H1 (cell line): ENCODE measurements around the gene SLC25A45. TPM values are rescaled to one million over a fixed set of nuclear protein-coding genes. Genes with fewer than 3 reads are reported as not detected.

Source experiments
- CTCF ChIA-PET: fragments of 300-600 bp; sonication (Branson Sonifier 250); formaldehyde crosslinking; loops from one replicate; lab custom pipeline; 2021; ENCODE audit not compliant: partially characterized antibody; lab: Charles Lee
- POLR2A ChIA-PET: fragments of 300-600 bp; sonication (Branson Sonifier 250); formaldehyde crosslinking; loops from one replicate; lab custom pipeline; 2021; ENCODE audit warnings: inconsistent platforms; ENCODE audit not compliant: partially characterized antibody; lab: Charles Lee
- DNase-seq, 2 experiments: peaks; one replicate each; pipeline versions ENCODE4 v3.0.0 to v3.0.0-alpha.2; 2010 to 2022; ENCODE audit warnings: low spot score in 2 of 2, low read depth in 1 of 2, mixed read lengths in 1 of 2
- FAIRE-seq: peaks from 2 replicates; lab custom pipeline; 2011; peaks lifted over from hg19 to GRCh38; lab: Jason Lieb, UNC
- H2AFZ ChIP-seq: 2 replicates; pipeline ENCODE4 v1.8.1; 2012; ENCODE audit warnings: low read length, inconsistent platforms
- H2AK5ac ChIP-seq: 2 replicates; pipeline ENCODE4 v1.6.1; 2013; ENCODE audit warnings: low read depth, low read length
- H2BK120ac ChIP-seq: replicated peaks from 2 replicates; pipeline ENCODE3; 2013; ENCODE audit warnings: low read depth, low read length, inconsistent platforms
- H2BK12ac ChIP-seq: 2 replicates; pipeline ENCODE4 v1.6.1; 2013; ENCODE audit warnings: low read depth, low read length
- H2BK15ac ChIP-seq: 2 replicates; pipeline ENCODE4 v1.6.1; 2013; ENCODE audit warnings: low read length
- H2BK20ac ChIP-seq: 2 replicates; pipeline ENCODE4 v1.6.1; 2013; ENCODE audit warnings: low read length
- H2BK5ac ChIP-seq: 2 replicates; pipeline ENCODE4 v1.6.1; 2013; ENCODE audit warnings: low read depth, low read length
- H3K14ac ChIP-seq: 2 replicates; pipeline ENCODE4 v1.6.1; 2013; ENCODE audit warnings: inconsistent platforms; ENCODE audit not compliant: insufficient read length
- H3K18ac ChIP-seq: 2 replicates; pipeline ENCODE4 v1.6.1; 2013; ENCODE audit warnings: low read length; ENCODE audit errors: extremely low read depth
- H3K23ac ChIP-seq: 2 replicates; pipeline ENCODE4 v1.6.1; 2013; ENCODE audit warnings: inconsistent platforms; ENCODE audit not compliant: insufficient read length
- H3K23me2 ChIP-seq: 2 replicates; pipeline ENCODE4 v1.6.1; 2013; ENCODE audit warnings: low read depth, low read length
- H3K27ac ChIP-seq: 2 replicates; pipeline ENCODE4 v1.6.1; 2011; ENCODE audit warnings: low read depth, low read length, inconsistent platforms
- H3K27me3 ChIP-seq, 4 experiments: replicated peaks in 1 of 4; 1 replicate in 1 of 4; 2 replicates in 3 of 4; pipeline versions ENCODE4 v1.6.1 to v1.8.1; 2011 to 2013; ENCODE audit warnings: low read length in 3 of 4, mild to moderate bottlenecking in 3 of 4, inconsistent platforms in 2 of 4, mixed read lengths in 2 of 4, moderate library complexity in 1 of 4; ENCODE audit not compliant: control insufficient read depth in 3 of 4, insufficient read depth in 3 of 4; ENCODE audit errors: extremely low read depth in 1 of 4
- H3K36me3 ChIP-seq, 4 experiments: 2 replicates each; pipeline versions ENCODE4 v1.6.1 to v1.8.1; 2011 to 2013; ENCODE audit warnings: mild to moderate bottlenecking in 4 of 4, low read length in 3 of 4, moderate library complexity in 2 of 4, control low read depth in 1 of 4, inconsistent platforms in 1 of 4; ENCODE audit not compliant: insufficient read depth in 4 of 4, control insufficient read depth in 2 of 4
- H3K4ac ChIP-seq: replicated peaks from 2 replicates; pipeline ENCODE3; 2013; ENCODE audit warnings: low read length, low read depth, mixed read lengths, inconsistent platforms; ENCODE audit not compliant: insufficient read length
- H3K4me1 ChIP-seq, 4 experiments: replicated peaks in 1 of 4; 1 replicate in 1 of 4; 2 replicates in 3 of 4; pipeline versions ENCODE4 v1.6.1 to v1.8.1; 2011 to 2013; ENCODE audit warnings: low read length in 3 of 4, inconsistent platforms in 2 of 4, mixed read lengths in 1 of 4; ENCODE audit not compliant: insufficient read depth in 4 of 4, control insufficient read depth in 3 of 4
- H3K4me2 ChIP-seq, 2 experiments: 2 replicates each; pipeline versions ENCODE4 v1.6.1 to v1.8.1; 2011 to 2013; ENCODE audit warnings: low read depth in 2 of 2, low read length in 2 of 2, control low read depth in 1 of 2, inconsistent platforms in 1 of 2, mild to moderate bottlenecking in 1 of 2; ENCODE audit not compliant: insufficient read depth in 1 of 2
- H3K4me3 ChIP-seq, 4 experiments: fragments of 200-600, 300-600 bp in 1 of 4; sonication (generic), shearing (Covaris generic), sonication (Bioruptor Twin) in 1 of 4; 2 replicates each; pipeline versions ENCODE4 v1.5.1 to v1.8.1; 2011 to 2016; ENCODE audit warnings: low read length in 4 of 4, low read depth in 3 of 4, control low read depth in 2 of 4, inconsistent platforms in 2 of 4, mild to moderate bottlenecking in 2 of 4, mixed read lengths in 1 of 4, moderate library complexity in 1 of 4; ENCODE audit not compliant: insufficient read depth in 2 of 4; ENCODE audit errors: extremely low read depth in 1 of 4
- H3K56ac ChIP-seq: replicated peaks from 2 replicates; pipeline ENCODE3; 2013; ENCODE audit warnings: low read depth, mild to moderate bottlenecking, mixed read lengths, low read length, inconsistent platforms; ENCODE audit not compliant: insufficient read length
- H3K79me1 ChIP-seq: 2 replicates; pipeline ENCODE4 v1.6.1; 2013; ENCODE audit warnings: low read depth, low read length, control low read depth
- H3K79me2 ChIP-seq, 2 experiments: 2 replicates each; pipeline versions ENCODE4 v1.6.1 to v1.8.1; 2012 to 2013; ENCODE audit warnings: low read length in 2 of 2, mild to moderate bottlenecking in 2 of 2, inconsistent platforms in 1 of 2; ENCODE audit not compliant: insufficient read depth in 2 of 2, control insufficient read depth in 1 of 2
- H3K9ac ChIP-seq, 4 experiments: replicated peaks in 1 of 4; 1 replicate in 1 of 4; 2 replicates in 3 of 4; pipeline versions ENCODE4 v1.6.1 to v1.8.1; 2011 to 2013; ENCODE audit warnings: low read depth in 3 of 4, low read length in 3 of 4, control low read depth in 2 of 4, mild to moderate bottlenecking in 2 of 4, moderate library complexity in 2 of 4, inconsistent platforms in 1 of 4; ENCODE audit errors: extremely low read depth in 1 of 4
- H3K9me3 ChIP-seq, 2 experiments: 2 replicates each; pipeline versions ENCODE4 v1.6.1 to v1.8.1; 2012 to 2013; ENCODE audit warnings: mild to moderate bottlenecking in 2 of 2, moderate library complexity in 2 of 2, control low read depth in 1 of 2, inconsistent platforms in 1 of 2, low read depth in 1 of 2, low read length in 1 of 2, mixed read lengths in 1 of 2; ENCODE audit not compliant: insufficient read depth in 2 of 2
- H4K20me1 ChIP-seq, 2 experiments: replicated peaks in 1 of 2; 2 replicates each; pipeline versions ENCODE3 to v1.8.1; 2011 to 2013; ENCODE audit warnings: inconsistent platforms in 2 of 2, low read length in 2 of 2, mild to moderate bottlenecking in 1 of 2; ENCODE audit not compliant: insufficient read depth in 2 of 2, control insufficient read depth in 1 of 2
- H4K5ac ChIP-seq: 2 replicates; pipeline ENCODE4 v1.6.1; 2013; ENCODE audit warnings: low read length, low read depth, mixed read lengths, inconsistent platforms; ENCODE audit not compliant: insufficient read length
- H4K8ac ChIP-seq: 2 replicates; pipeline ENCODE4 v1.8.0; 2013; ENCODE audit warnings: mild to moderate bottlenecking, moderate library complexity, low read length, inconsistent platforms; ENCODE audit not compliant: insufficient read depth; ENCODE audit errors: extremely low read depth
- H4K91ac ChIP-seq: replicated peaks from 2 replicates; pipeline ENCODE3; 2013; ENCODE audit warnings: low read length, mixed read lengths, inconsistent platforms; ENCODE audit not compliant: insufficient read length
- NRF1 ChIP-seq: IDR thresholded peaks from 2 replicates; pipeline ENCODE4 v1.6.1; 2011; ENCODE audit warnings: mild to moderate bottlenecking, low read depth, low read length, improper control_type of control experiment
- RAD21 ChIP-seq, 2 experiments: IDR thresholded peaks in 1 of 2; conservative IDR thresholded peaks in 1 of 2; 2 replicates each; pipeline ENCODE4 v1.6.1; 2011; ENCODE audit warnings: low read depth in 2 of 2, low read length in 2 of 2, improper control_type of control experiment in 1 of 2, inconsistent platforms in 1 of 2, mild to moderate bottlenecking in 1 of 2, moderate library complexity in 1 of 2
- YY1 ChIP-seq: IDR thresholded peaks from 2 replicates; pipeline ENCODE4 v1.6.1; 2011; ENCODE audit warnings: low read depth, mild to moderate bottlenecking, low read length
- WGBS, 2 experiments: shearing (Covaris generic) in 1 of 2; methylation state at CpG; one replicate each; pipeline versions ENCODE4 v1.1.6 to v1.1.7; 2013 to 2015; ENCODE audit warnings: low lambda C conversion rate in 2 of 2, mixed read lengths in 2 of 2, inconsistent platforms in 1 of 2, low coverage in 1 of 2, missing lambda C conversion rate in 1 of 2; ENCODE audit not compliant: insufficient replicate concordance in 2 of 2, insufficient coverage in 1 of 2, insufficient read length in 1 of 2; ENCODE audit errors: extremely low coverage in 1 of 2, missing lambda C conversion rate in 1 of 2; 5-methylcytosine and 5-hydroxymethylcytosine counted together
- polyA plus RNA-seq, 7 experiments: library from polyadenylated mRNA; depleted of rRNA in 3 of 7; stranded (reverse) in 5 of 7; unstranded in 2 of 7; fragments of >200 nt in 5 of 7; fragments of 200-250 nt in 2 of 7; gene quantifications; 1 replicate in 5 of 7; 2 replicates in 1 of 7; 4 replicates in 1 of 7; pipeline versions ENCODE4 v1.2.1 to v1.2.3, GENCODE V29; 2011 to 2013; ENCODE audit warnings: missing spikeins in 2 of 7, mixed read lengths in 2 of 7
- total RNA-seq: library from RNA; stranded (reverse); fragmentation: NEBNext Ultra II Directional; extraction: Animal tissue kit (Norgen Biotek cat#: 25700); gene quantifications from 2 replicates; pipeline ENCODE4 v1.2.1, GENCODE V29; 2021
- TF ChIP-seq, protein P1 (sequence below), 3 experiments: IDR thresholded peaks; 1 replicate in 2 of 3; 2 replicates in 1 of 3; pipeline versions ENCODE4 v1.5.1 to v1.6.1; 2011; ENCODE audit warnings: low read length in 3 of 3, mild to moderate bottlenecking in 3 of 3, inconsistent platforms in 2 of 3, low read depth in 1 of 3, moderate library complexity in 1 of 3; ENCODE audit not compliant: insufficient read depth in 1 of 3; ENCODE audit errors: control extremely low read depth in 1 of 3

The SLC25A45 gene
- total and polyA plus RNA-seq, 2 of the 8 experiments (the other 6 are each of a cell fraction or from before 2014, with no cell fraction given): 0.54 to 0.59 TPM

DNA sequence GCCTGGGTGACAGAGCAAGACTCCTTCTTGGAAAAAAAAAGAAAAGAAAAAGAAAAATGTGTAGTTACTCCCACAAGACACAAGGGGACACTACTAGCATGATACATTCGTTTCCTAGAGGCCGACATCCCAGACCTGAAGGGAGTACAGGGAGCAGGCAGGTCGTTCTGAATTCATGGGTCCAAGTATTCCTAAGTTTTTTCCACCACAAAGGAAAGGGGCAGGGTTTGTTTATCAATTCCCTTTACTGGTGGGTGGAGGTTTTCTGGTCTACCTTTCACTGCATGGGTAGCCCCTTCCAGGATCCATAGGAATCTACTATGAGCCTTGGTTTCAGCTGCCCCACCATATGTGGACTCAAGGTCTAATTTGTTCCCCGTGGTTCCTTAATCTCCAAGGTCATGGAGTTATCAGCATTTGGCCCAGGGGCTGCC, 16.1 kb downstream of the SLC25A45 start:
- Histone ChIP-seq H3K56ac (no peak overlapping the region), H3K4me3 (no peak overlapping the region), H4K20me1 (no peaks in the 10 kb centered on the region), H4K91ac (no peak overlapping the region), H2BK120ac (no peak overlapping the region), H2BK5ac (no peak overlapping the region), H3K4me2 (no peak overlapping the region), H3K9ac (no peak overlapping the region), H3K23ac (no peak overlapping the region), H4K8ac (no peak overlapping the region), H4K5ac (no peak overlapping the region), H3K36me3 (no peaks in the 10 kb centered on the region), H3K27ac (no peak overlapping the region), H3K23me2 (no peaks in the 10 kb centered on the region), H3K9me3 (no peaks in the 10 kb centered on the region), H3K4me1 (peaks cover 0 to 4% (median 0%) of the 10 kb centered on the region in 4 experiments; a peak in 2 of 7 replicates), H3K79me1 (no peaks in the 10 kb centered on the region), H3K18ac (no peak overlapping the region), H2BK12ac (no peak overlapping the region), H2AK5ac (no peak overlapping the region), H3K14ac (no peak overlapping the region), H2BK20ac (no peak overlapping the region), H2BK15ac (no peak overlapping the region), H3K79me2 (no peaks in the 10 kb centered on the region), H2AFZ (peak overlapping the region; percentile 94), H3K4ac (no peak overlapping the region), H3K27me3 (no peaks in the 10 kb centered on the region)
- 31% methylated on average over 4 of the region's 4 CpGs; no CpG with 5 or more reads in 1 of the 2 experiments for WGBS, 2 experiments
- FAIRE-seq (no peak), DNase-seq (no peak)
- TF ChIP-seq RAD21 (IDR thresholded peaks at IDR 0.05 in 1 of 2, conservative IDR thresholded peaks at IDR 0.05 in 1 of 2; ENCODE audit: low read depth in 2 of 2, low read length in 2 of 2): peak; percentile 87 to 92
- TF ChIP-seq, protein P1, sequence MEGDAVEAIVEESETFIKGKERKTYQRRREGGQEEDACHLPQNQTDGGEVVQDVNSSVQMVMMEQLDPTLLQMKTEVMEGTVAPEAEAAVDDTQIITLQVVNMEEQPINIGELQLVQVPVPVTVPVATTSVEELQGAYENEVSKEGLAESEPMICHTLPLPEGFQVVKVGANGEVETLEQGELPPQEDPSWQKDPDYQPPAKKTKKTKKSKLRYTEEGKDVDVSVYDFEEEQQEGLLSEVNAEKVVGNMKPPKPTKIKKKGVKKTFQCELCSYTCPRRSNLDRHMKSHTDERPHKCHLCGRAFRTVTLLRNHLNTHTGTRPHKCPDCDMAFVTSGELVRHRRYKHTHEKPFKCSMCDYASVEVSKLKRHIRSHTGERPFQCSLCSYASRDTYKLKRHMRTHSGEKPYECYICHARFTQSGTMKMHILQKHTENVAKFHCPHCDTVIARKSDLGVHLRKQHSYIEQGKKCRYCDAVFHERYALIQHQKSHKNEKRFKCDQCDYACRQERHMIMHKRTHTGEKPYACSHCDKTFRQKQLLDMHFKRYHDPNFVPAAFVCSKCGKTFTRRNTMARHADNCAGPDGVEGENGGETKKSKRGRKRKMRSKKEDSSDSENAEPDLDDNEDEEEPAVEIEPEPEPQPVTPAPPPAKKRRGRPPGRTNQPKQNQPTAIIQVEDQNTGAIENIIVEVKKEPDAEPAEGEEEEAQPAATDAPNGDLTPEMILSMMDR (IDR thresholded peaks at IDR 0.05; ENCODE audit: control extremely low read depth in 1 of 3, insufficient read depth in 1 of 3, low read depth in 1 of 3, low read length in 3 of 3): peak in 2 of 3 experiments; percentile 71 to 77; a peak in 3 of 4 replicates
- no peak for TF ChIP-seq NRF1
- no peak for TF ChIP-seq YY1
- CTCF ChIA-PET: interaction anchor here (0.7 to 3.3 kb wide), 14 partner anchors 8 to 222 kb away, joined by 3 to 25 read pairs (median 5); no protein-coding TSS in a partner anchor
- POLR2A ChIA-PET: no interaction called here
